SH-SY5Y (cell line): ENCODE measurements around the gene KCNC3.

Experiments used
- GATA2 ChIP-seq: IDR thresholded peaks from 2 replicates; pipeline ENCODE4 v1.6.1; 2011; ENCODE audit warnings: mild to moderate bottlenecking, low read depth, low read length
- GATA3 ChIP-seq: IDR thresholded peaks from 2 replicates; pipeline ENCODE4 v1.6.1; 2011; ENCODE audit warnings: low read depth, mild to moderate bottlenecking, low read length, moderate library complexity

GRCh38 chr19:50293263-50294004 is 35.7 kb downstream of the KCNC3 start:
- TF ChIP-seq GATA3 (no peak), GATA2 (no peak)
